ENCODE results near the gene C12orf42.

DNA sequence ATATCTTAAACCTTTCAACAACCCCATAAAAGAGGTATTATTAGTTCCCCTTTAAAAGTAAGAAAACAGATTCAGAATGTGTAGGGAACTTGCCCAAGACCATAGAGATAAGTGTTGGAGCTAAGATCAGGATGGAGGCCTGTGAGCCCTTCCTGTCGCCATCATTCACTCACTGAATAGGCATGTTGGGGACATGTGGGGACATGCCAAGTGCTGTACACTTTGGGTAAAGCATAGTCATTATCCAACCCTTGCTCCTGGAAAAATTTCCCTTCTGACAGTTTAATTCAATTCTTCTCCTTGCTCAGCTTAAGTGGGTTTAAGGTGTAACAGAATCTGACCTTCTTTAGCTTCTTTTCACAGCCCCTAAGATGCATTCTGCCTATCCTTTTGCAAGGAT is 28.0 kb upstream of the C12orf42 start:
- TF ChIP-seq POLR2A (IDR thresholded peaks at IDR 0.05; ENCODE audit: low read length), result no peak
- TF ChIP-seq GATA1 (IDR thresholded peaks at IDR 0.05; ENCODE audit: low read depth, low read length), result no peak

Data from erythroblast (primary cell).